SHP77 (cell line): ENCODE results near the gene SORT1.

Experiments used
- DNase-seq, 2 experiments: peaks; one replicate each; lab custom pipeline; 2025; lab: John Stamatoyannopoulos, UW

Gene SORT1

GRCh38 chr1:109261578-109261977 is 136.1 kb downstream of the SORT1 start:
- DNase-seq: no peak

GRCh38 chr1:109261006-109261405 is 136.7 kb downstream of the SORT1 start:
- no peak for DNase-seq

GRCh38 chr1:109259674-109260557 is 137.8 kb downstream of the SORT1 start:
- DNase-seq: no peak
